Sigmoid colon (tissue), 7 donors: ENCODE measurements around the gene PRKAG2. TPM values are rescaled to one million over a fixed set of nuclear protein-coding genes. Genes with fewer than 3 reads are reported as not detected.

Source experiments
- DNase-seq: peaks from one replicate; pipeline ENCODE4 v3.0.0-alpha.2; 2019
- H3K27ac ChIP-seq, 4 donors: fragments of 200-600 bp; sonication (generic); one replicate each; pipeline ENCODE4 v1.5.1; 2016 to 2019; ENCODE audit warnings: mild to moderate bottlenecking in 1 of 4
- H3K27me3 ChIP-seq, 3 donors: fragments of 200-600 bp; sonication (generic); one replicate each; pipeline ENCODE4 v1.5.1; 2019; ENCODE audit warnings: mild to moderate bottlenecking in 1 of 3
- H3K36me3 ChIP-seq, 4 donors: fragments of 200-600 bp; sonication (generic); one replicate each; pipeline ENCODE4 v1.5.1; 2016 to 2019
- H3K4me1 ChIP-seq, 4 donors: fragments of 200-600 bp; sonication (generic); one replicate each; pipeline ENCODE4 v1.5.1; 2017 to 2019
- H3K4me3 ChIP-seq, 4 donors: fragments of 200-600 bp; sonication (generic); one replicate each; pipeline ENCODE4 v1.5.1; 2017 to 2019; ENCODE audit warnings: mild to moderate bottlenecking in 2 of 4, moderate library complexity in 1 of 4
- H3K9me3 ChIP-seq, 4 donors: fragments of 200-600 bp in 3 of 4; sonication (generic) in 3 of 4; one replicate each; pipeline versions ENCODE4 v1.5.1 to v1.6.1; 2013 to 2019
- CTCF ChIP-seq, 4 experiments: fragments of 450-650 bp in 3 of 4; fragments of 200-600 bp in 1 of 4; IDR thresholded peaks; one replicate each; pipeline ENCODE4 v1.5.1; 2016 to 2019; ENCODE audit warnings: antibody characterized with exemption in 4 of 4, mild to moderate bottlenecking in 3 of 4, moderate library complexity in 2 of 4
- EP300 ChIP-seq, 4 donors: sonication (generic); formaldehyde crosslinking; IDR thresholded peaks; one replicate each; pipeline ENCODE4 v1.6.1; 2017; ENCODE audit warnings: antibody characterized with exemption in 4 of 4
- POLR2A ChIP-seq, 2 donors: fragments of 450-650 bp; IDR thresholded peaks; one replicate each; pipeline ENCODE4 v1.6.1; 2016; ENCODE audit warnings: antibody characterized with exemption in 2 of 2, mild to moderate bottlenecking in 2 of 2, moderate library complexity in 2 of 2
- POLR2AphosphoS5 ChIP-seq, 4 donors: sonication (generic); formaldehyde crosslinking; IDR thresholded peaks; one replicate each; pipeline ENCODE4 v1.6.1; 2017; ENCODE audit warnings: antibody characterized with exemption in 4 of 4
- WGBS, 2 donors: extraction: QIAGEN DNeasy Blood & Tissue Kit; methylation state at CpG; one replicate each; pipeline ENCODE4 v1.1.7; 2013; 5-methylcytosine and 5-hydroxymethylcytosine counted together
- intact Hi-C: fragments of 100-400 bp; cut with DNase I; formaldehyde crosslinking; loops from one replicate; pipeline ENCODE4 v1.15.1; 2023
- polyA plus RNA-seq, 3 donors: library from polyadenylated mRNA; stranded (reverse); fragments of 200-250 nt; gene quantifications; one replicate each; pipeline ENCODE4 v1.2.3, GENCODE V29; 2013
- total RNA-seq, 4 donors: library from RNA; depleted of rRNA; stranded (reverse); fragments of >200 nt; gene quantifications; one replicate each; pipeline ENCODE4 v1.1.0, GENCODE V29; 2016
- donor health status: healthy with polysubstance abuse.
- donor health status: Bipolar disorder and iron deficiency.
- donor health status: healthy.

Gene PRKAG2
- total and polyA plus RNA-seq, 7 donors: 19.2 to 51.2 (median 37.1) TPM

DNA sequence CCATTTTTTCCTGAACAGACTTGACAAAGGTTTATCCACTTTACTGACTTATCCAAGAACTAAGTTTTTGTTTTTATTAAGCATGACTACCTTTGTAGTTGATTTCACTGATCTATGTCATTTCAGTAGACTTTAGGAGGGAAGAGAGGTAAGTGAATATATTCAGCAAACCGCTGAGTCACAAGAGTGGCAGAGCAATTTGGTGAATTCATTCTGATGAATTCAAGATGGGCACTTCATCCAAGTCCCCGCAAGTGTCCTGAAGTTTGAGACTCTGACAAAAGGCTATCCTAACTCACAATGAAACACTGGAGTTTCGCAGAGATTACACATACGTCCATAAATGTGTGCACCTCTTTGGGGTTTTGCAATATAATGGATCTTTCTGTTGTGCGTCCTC is 255.0 kb downstream of the PRKAG2 start:
- intact Hi-C loops: loop anchor here (10.0 kb wide), 1 partner anchor 57 kb away; no protein-coding TSS in a partner anchor
- Histone ChIP-seq H3K36me3 (no peaks in the 10 kb centered on the region), H3K4me3 (no peak overlapping the region), H3K9me3 (no peaks in the 10 kb centered on the region), H3K27ac (no peak overlapping the region), H3K27me3 (no peaks in the 10 kb centered on the region), H3K4me1 (peaks cover 0 to 29% (median 17%) of the 10 kb centered on the region in 4 donors)
- 77 to 95% methylated on average over 5 of the region's 5 CpGs for WGBS, 2 donors
- DNase-seq: no peak
- TF ChIP-seq EP300 (IDR thresholded peaks at IDR 0.05) (no peak), POLR2A (IDR thresholded peaks at IDR 0.05) (no peak), CTCF (IDR thresholded peaks at IDR 0.05) (no peak), POLR2AphosphoS5 (IDR thresholded peaks at IDR 0.05) (no peak)

DNA sequence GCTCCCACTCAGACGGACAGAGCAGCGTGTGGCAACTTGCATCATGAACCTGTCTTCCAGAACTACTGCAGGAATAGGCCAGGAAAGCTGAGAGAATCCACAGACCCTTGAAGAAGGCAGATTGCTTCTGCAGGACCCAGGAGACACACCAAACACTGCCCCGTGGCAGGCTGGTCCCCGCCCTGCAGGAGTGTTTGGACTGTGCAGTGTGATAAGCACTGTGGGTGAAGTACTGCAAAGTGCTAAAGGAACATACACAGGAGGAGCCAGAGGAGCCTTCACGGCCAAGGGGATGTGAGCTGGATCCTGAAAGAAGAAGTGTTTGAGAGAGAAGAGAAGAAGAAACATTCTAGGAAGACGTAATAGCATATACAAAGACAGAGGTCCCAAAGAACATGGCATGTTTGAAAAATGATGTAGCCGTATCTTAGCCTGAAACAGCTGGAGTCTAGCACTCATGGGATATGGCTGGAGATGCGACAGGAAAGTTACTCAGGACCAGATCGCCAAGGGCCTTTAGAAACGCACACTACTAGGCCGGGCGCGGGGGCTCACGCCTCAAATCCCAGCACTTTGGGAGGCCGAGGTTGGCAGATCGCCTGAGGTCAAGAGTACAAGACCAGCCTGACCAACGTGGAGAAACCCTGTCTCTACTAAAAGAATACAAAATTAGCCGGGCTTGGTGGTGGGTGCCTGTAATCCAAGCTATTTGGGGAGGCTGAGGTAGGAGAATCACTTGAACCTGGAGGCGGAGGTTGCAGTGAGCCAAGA is 260.3 kb downstream of the PRKAG2 start:
- TF ChIP-seq POLR2A (IDR thresholded peaks at IDR 0.05) (no peak), CTCF (IDR thresholded peaks at IDR 0.05) (no peak), EP300 (IDR thresholded peaks at IDR 0.05) (no peak), POLR2AphosphoS5 (IDR thresholded peaks at IDR 0.05) (no peak)
- no peaks in the 10 kb centered on the region for H3K27me3 ChIP-seq
- 76 to 80% methylated on average over 19 of the region's 19 CpGs for WGBS, 2 donors
- no peak overlapping the region for H3K4me3 ChIP-seq
- no peak for DNase-seq
- H3K36me3 ChIP-seq: peaks cover 0 to 4% (median 2%) of the 10 kb centered on the region in 4 donors
- no peaks in the 10 kb centered on the region for H3K9me3 ChIP-seq
- intact Hi-C loops: no loop called here
- H3K4me1 ChIP-seq: peaks cover 0 to 19% (median 7%) of the 10 kb centered on the region in 4 donors
- H3K27ac ChIP-seq: no peak overlapping the region

DNA sequence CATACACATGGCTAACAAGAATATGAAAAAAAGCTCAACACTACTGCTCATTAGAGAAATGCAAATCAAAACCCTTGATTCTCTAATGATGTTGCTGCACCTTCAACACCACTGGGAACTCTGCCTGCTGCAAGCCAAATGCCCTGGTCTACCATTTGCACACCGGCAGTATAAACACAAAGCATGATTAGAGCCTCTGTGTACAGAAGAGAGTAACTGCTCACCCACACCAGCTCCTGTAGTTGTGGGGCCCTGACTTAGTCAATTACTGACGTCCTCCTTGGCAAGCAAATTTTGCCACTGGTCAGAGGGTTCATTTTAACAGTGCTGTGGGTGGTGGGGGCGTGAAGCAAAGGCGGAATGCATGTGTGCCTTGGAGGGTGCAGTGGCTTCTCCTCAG is 261.1 kb downstream of the PRKAG2 start:
- DNase-seq: no peak
- H3K4me1 ChIP-seq: peaks cover 0 to 19% (median 7%) of the 10 kb centered on the region in 4 donors
- no peak overlapping the region for H3K27ac ChIP-seq
- peaks cover 0 to 10% (median 2%) of the 10 kb centered on the region in 4 donors for H3K36me3 ChIP-seq
- H3K27me3 ChIP-seq: no peaks in the 10 kb centered on the region
- no peak for TF ChIP-seq POLR2AphosphoS5 (IDR thresholded peaks at IDR 0.05)
- no peak for TF ChIP-seq CTCF (IDR thresholded peaks at IDR 0.05)
- TF ChIP-seq POLR2A (IDR thresholded peaks at IDR 0.05): no peak
- TF ChIP-seq EP300 (IDR thresholded peaks at IDR 0.05): no peak
- WGBS, 2 donors: 91 to 92% methylated on average over 4 of the region's 4 CpGs
- no peak overlapping the region for H3K4me3 ChIP-seq
- intact Hi-C loops: no loop called here
- H3K9me3 ChIP-seq: no peaks in the 10 kb centered on the region

DNA sequence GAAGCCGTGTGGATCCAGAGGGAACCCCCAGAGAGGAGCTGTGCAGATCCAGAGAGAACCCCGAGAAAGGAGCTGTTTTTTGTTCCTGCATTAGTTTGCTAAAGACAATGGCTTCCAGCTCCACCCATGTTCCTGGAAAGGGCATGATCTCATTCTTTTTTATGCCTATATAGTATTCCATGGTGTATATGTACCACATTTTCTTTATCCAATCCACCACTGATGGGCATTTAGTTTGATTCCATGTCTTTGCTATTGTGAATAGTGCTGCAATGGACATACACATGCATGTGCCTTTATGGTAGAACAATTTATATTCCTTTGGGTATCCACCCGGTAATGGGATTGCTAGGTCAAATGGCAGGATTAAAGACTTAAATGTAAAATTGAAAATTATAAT is 261.9 kb downstream of the PRKAG2 start:
- 98% methylated on average over 3 of the region's 3 CpGs for WGBS, 2 donors
- no peaks in the 10 kb centered on the region for H3K9me3 ChIP-seq
- H3K4me1 ChIP-seq: peaks cover 0 to 19% (median 7%) of the 10 kb centered on the region in 4 donors
- peaks cover 0 to 10% (median 2%) of the 10 kb centered on the region in 4 donors for H3K36me3 ChIP-seq
- H3K4me3 ChIP-seq: no peak overlapping the region
- no peak overlapping the region for H3K27ac ChIP-seq
- intact Hi-C loops: no loop called here
- no peak for DNase-seq
- H3K27me3 ChIP-seq: no peaks in the 10 kb centered on the region
- TF ChIP-seq POLR2AphosphoS5 (IDR thresholded peaks at IDR 0.05): no peak
- TF ChIP-seq EP300 (IDR thresholded peaks at IDR 0.05): no peak
- no peak for TF ChIP-seq POLR2A (IDR thresholded peaks at IDR 0.05)
- no peak for TF ChIP-seq CTCF (IDR thresholded peaks at IDR 0.05)
